GM10266 (cell line): ENCODE results near the gene ASRGL1.

Experiments used
- DNase-seq: peaks from one replicate; pipeline ENCODE4 v3.0.0; 2012; ENCODE audit errors: extremely low spot score
- CTCF ChIP-seq: IDR thresholded peaks from 2 replicates; pipeline ENCODE4 v1.5.1; 2012; ENCODE audit warnings: mild to moderate bottlenecking, low read depth; ENCODE audit not compliant: control insufficient read depth, insufficient read depth; ENCODE audit errors: missing control alignments

Gene ASRGL1

GRCh38 chr11:62419314-62419929, 82.2 kb downstream of the ASRGL1 start:
- no peak for TF ChIP-seq CTCF
- no peak for DNase-seq

DNA sequence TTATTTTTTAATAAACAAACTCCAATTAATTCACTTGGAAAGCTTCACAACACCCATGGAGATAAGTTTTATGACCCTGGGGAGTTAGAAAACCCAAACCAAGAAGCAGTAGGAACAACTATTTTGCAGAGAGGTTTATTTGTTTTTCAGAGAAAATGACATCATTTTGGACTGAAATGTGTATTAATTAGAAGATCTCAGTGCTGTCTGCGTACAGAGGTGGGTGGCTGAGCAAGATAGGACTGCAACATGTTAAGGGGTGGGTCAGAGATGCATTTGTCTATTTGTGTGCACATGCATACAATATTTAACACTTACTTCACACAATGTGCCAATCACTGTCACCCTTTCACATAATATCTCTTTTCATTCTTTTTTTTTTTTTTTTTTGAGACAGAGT, 82.7 kb downstream of the ASRGL1 start:
- DNase-seq, result no peak
- no peak for TF ChIP-seq CTCF

GRCh38 chr11:62420882-62421281, 83.6 kb downstream of the ASRGL1 start:
- TF ChIP-seq CTCF, result no peak
- no peak for DNase-seq

- DNase-seq, result no peak
- TF ChIP-seq CTCF, result no peak
Observed at GRCh38 chr11:62421996-62422395, 84.7 kb downstream of the ASRGL1 start.

DNA sequence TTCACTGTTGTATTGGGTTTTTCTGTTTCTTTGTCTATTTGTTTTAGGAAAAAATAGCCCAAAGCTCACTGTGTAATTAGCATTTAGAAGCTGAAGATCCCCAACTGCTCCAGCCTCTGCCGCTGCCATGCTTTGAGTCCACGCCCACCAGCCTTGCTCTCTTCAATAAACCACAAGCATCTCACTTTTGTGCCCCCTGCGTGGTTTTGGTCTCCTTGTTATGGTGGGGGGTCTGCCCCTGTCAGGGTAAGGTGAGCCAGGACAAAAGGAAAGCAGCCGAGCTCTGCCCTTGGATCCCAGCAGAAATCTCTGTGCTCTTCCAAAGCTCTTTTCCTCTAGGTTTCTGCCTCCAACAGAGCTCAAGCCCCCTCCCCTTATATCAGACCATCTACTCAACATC, 85.8 kb downstream of the ASRGL1 start:
- no peak for TF ChIP-seq CTCF
- no peak for DNase-seq

DNA sequence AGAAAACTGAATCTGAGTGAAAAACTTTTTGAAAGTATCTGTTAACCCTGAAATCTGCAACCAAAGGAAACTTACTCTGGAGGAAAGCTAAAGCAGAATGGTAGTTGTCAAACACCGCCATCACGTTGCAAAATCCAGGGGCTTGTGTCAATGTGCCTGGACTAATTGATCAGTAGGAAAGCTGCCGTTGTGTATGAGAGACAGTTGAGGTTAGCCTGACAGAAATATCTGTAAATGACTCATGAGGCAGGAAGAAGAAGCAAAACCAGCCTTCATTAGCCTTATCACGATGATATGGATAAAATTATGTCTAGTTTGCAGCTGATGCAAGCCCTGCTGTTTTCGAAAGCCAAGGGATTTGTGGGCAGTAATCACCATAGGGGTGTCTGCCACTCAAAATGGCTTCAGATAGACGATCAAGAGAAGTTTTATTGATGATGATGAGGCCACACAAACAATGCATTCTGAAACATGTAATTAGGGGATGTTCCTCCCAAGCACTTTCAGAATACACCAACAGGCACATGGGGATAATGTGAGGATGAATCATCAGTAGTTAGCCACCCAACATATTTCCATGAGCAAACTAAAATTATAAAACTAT, 90.5 kb downstream of the ASRGL1 start:
- TF ChIP-seq CTCF, result no peak
- DNase-seq, result peak; percentile 37

- no peak for TF ChIP-seq CTCF
- DNase-seq, result no peak
Observed at GRCh38 chr11:62428871-62429560, 91.8 kb downstream of the ASRGL1 start.
